ENCODE data around the gene ANAPC2. TPM values are rescaled to one million over a fixed set of nuclear protein-coding genes. Genes with fewer than 3 reads are reported as not detected.

Gene ANAPC2
- polyA plus RNA-seq, 4 donors, result 37.1 to 50.4 (median 40.9) TPM

- no peak for DNase-seq (ENCODE audit: low read depth in 4 of 4, low spot score in 3 of 4)
Observed at GRCh38 chr9:137227853-137228505, 39.6 kb upstream of the ANAPC2 start.

- DNase-seq (ENCODE audit: low read depth in 4 of 4, low spot score in 3 of 4), result peak in 1 of 4 donors; percentile 49
Observed at GRCh38 chr9:137227054-137227852, 38.9 kb upstream of the ANAPC2 start, which contains the start of gene RNF224. RNF224 (plus strand) TSS chr9:137227502; CDS start chr9:137228336, 834 bp downstream.

- no peak for DNase-seq (ENCODE audit: low read depth in 4 of 4, low spot score in 3 of 4)
Observed at GRCh38 chr9:137226338-137227053, 38.1 kb upstream of the ANAPC2 start.

GRCh38 chr9:137225699-137226331 lies 37.5 kb upstream of the ANAPC2 start:
- DNase-seq (ENCODE audit: low read depth in 4 of 4, low spot score in 3 of 4), result no peak

- DNase-seq (ENCODE audit: low read depth in 4 of 4, low spot score in 3 of 4), result no peak
Observed at GRCh38 chr9:137224830-137225694, 36.7 kb upstream of the ANAPC2 start, which contains the start of gene CYSRT1. CYSRT1 (plus strand) TSS chr9:137225174; CDS start chr9:137225622, 448 bp downstream.

- DNase-seq (ENCODE audit: low read depth in 4 of 4, low spot score in 3 of 4), result peak; percentile 91 to 95 (median 94)
Observed at GRCh38 chr9:137223078-137223970, 35.0 kb upstream of the ANAPC2 start.

- DNase-seq (ENCODE audit: low read depth in 4 of 4, low spot score in 3 of 4), result no peak
Observed at GRCh38 chr9:137222190-137223077, 34.1 kb upstream of the ANAPC2 start, which contains the start of gene RNF208. RNF208 (minus strand) TSS chr9:137222240; CDS start chr9:137221212, 1,028 bp downstream.

GRCh38 chr9:137221506-137222111 lies 33.2 kb upstream of the ANAPC2 start:
- no peak for DNase-seq (ENCODE audit: low read depth in 4 of 4, low spot score in 3 of 4)

- no peak for DNase-seq (ENCODE audit: low read depth in 4 of 4, low spot score in 3 of 4)
Observed at GRCh38 chr9:137221095-137221505, 32.7 kb upstream of the ANAPC2 start.

GRCh38 chr9:137220317-137221094 lies 32.1 kb upstream of the ANAPC2 start:
- DNase-seq (ENCODE audit: low read depth in 4 of 4, low spot score in 3 of 4), result no peak

GRCh38 chr9:137219757-137220316 lies 31.5 kb upstream of the ANAPC2 start:
- no peak for DNase-seq (ENCODE audit: low read depth in 4 of 4, low spot score in 3 of 4)

- DNase-seq (ENCODE audit: low read depth in 4 of 4, low spot score in 3 of 4), result no peak
Observed at GRCh38 chr9:137218754-137219271, 30.5 kb upstream of the ANAPC2 start.

- no peak for DNase-seq (ENCODE audit: low read depth in 4 of 4, low spot score in 3 of 4)
Observed at GRCh38 chr9:137218212-137218753, 29.9 kb upstream of the ANAPC2 start.

GRCh38 chr9:137217276-137218211 lies 29.2 kb upstream of the ANAPC2 start:
- no peak for DNase-seq (ENCODE audit: low read depth in 4 of 4, low spot score in 3 of 4)
